ENCODE data around the gene DOK4.

The DOK4 gene

GRCh38 chr16:57518922-57519321 is 32.6 kb upstream of the DOK4 start:
- DNase-seq = no peak

DNA sequence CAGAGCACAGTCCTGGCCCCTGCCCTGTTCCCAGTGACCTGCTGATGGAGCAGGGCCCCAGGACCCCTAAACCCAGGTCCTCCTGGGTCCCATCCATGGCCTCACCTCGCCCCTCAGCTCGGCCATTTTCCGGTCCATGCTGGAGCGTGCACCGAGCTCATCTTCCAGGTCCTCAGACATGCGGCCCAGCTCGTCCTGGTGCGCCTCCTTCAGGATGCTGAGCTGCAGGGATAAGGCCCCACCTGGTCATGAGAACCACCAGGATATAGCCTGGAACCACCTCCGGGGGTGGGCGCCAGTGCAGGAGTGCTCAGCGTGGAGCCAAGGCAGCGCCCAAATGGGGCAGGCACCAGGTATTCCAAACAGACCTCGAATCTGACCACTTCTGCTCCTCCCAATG is 32.2 kb upstream of the DOK4 start:
- DNase-seq = no peak

GRCh38 chr16:57517397-57518367 is 31.4 kb upstream of the DOK4 start:
- DNase-seq = no peak

DNA sequence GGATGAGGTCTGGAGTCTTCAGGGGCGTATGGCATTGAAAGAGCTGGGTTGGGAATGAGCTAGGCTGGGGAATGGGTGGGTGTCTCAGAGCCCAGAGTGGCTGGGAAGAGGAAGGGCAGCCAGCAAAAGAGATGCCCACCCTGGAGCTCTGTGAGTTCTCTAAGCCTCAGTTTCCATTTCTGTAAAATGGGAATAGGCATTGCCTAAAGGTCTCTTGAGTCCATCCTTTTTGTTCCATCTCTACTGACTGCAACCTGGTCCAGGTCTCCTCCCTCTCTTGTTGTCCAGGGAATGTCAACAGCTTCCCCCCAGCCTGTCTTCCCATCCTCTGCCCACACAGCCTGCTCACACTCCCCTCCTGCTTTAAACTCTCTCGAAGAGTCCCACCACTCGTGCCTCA is 30.5 kb upstream of the DOK4 start:
- no peak for DNase-seq

GRCh38 chr16:57516176-57516725 is 30.0 kb upstream of the DOK4 start:
- no peak for DNase-seq

GRCh38 chr16:57514791-57515600 is 28.7 kb upstream of the DOK4 start:
- no peak for DNase-seq

DNA sequence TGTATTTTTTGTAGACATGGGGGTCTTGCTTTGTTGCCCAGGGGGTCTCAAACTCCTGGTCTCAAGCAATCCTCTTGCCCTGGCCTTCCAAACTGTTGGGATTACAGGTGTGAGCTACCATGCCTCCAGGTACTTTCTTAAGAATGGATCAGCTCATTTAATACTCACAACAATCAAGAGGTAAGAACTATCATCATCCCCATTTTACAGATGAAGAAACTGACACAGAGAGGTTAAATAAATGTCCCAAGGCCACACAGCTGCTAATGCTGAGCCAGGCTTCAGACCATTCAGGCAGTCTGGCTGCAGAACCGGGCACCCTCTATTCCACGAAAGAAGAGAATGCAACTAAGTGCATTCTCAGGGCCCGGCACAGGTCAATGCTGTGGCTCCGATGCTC is 28.1 kb upstream of the DOK4 start:
- no peak for DNase-seq

- DNase-seq = no peak
Measured at GRCh38 chr16:57513371-57514102, 27.2 kb upstream of the DOK4 start.

DNA sequence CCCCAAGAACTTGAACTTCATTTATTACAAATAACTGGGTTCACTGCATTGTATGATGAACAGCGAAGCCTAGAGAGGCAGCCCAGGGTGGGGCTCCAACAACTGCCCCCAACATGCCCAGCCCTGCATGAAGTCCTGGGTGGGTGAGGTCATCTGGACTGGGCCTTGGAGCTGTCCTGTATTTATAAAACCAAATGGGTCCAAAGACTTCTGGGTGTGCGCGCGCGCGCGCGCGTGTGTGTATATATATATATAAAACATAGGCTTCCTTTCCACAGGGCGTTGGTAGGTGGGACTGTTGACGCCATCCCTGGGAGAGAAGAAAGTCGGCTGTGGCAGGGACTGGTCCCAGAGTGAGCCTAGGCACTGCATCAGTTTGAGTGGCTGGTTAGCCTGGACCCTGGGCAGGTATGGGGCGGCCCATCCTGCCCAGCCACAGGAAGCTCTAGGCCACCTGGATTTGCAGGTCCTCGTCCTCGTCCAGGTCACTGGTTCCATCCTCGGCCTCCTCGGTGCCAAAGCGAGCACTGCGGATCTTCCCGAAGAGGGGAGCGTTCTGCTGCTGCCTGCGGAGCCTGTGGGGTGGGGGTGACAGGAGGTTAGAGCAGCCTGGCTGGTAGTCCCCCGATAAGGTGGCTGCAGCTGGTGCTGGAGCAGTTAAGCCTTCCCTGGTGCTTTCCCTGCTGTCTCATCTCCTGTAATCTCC is 26.2 kb upstream of the DOK4 start:
- DNase-seq = no peak

DNA sequence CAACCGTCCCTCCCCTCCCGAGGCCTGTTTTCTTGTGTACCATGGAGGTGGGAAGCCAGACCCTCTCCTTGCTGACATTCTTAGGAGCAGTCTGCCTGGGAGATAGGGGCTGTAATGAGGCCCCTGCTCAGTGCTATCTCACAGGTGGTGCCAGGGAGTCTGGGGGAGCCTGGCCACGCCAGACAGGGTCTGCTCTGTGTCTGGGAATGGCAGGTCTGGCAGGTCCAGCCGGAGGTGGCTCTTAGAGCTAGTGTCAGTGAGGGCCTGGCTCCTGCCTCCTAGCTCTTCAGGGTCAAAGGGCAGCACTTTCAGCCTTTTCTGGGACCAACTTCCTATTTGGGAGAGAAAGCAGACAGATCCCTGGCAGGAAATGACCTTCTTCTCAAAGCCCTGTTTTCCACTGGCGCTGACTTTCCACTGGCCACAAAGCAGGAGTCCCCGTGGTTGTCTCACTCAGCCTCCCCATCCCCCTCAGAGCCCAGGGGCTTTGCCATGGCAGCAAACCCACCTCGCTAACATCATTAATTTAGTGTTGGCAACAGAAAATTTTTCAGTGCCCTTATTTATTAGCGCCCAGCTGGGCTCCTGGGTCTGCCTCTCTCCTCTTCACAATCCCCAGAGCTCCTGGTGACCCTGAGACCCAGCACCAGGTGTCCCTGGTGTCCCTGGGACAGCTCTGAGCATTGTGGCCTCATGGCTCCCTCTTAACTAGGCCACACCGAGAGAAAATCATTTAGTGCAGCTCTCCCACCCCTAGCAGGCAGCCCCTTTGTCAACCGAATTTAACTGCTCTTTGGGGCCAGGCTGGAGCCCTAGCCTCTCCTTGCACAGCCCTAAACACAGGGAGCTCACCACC is 24.0 kb upstream of the DOK4 start:
- no peak for DNase-seq

DNA sequence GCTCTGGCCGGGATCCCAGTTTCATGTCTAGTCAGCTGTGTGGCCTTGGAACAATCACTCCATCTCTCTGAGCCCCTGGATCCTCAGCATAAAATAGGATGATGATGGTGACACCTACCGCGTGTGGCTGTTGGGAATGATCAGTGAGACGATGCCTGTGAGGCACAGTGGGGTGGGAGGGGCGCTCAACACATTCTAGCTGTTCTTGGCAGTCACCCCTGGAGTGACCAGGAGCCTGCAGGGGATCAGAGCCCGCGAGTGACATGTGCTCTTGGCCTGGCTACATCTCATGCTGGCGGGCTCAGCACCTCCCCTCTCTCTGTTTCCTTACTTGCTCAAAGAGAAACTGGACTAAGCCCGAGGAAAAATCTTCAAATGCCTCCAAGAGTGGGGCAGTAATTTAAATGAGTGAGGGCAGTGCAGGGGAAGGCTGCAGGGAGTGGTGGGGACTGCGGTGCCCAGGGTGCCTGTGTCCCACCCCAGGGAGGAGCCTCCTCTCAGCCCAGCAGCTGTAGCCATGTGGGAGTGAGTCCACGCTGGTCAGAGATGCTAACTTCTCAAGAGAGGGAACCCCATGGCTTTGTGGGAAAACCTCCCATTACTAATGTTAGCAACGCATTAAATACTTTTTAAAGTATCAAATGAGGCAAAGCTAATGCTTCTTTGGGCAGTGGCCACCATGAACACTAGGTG is 23.1 kb upstream of the DOK4 start:
- DNase-seq = no peak

- no peak for DNase-seq
Measured at GRCh38 chr16:57508035-57508425, 21.7 kb upstream of the DOK4 start.

DNA sequence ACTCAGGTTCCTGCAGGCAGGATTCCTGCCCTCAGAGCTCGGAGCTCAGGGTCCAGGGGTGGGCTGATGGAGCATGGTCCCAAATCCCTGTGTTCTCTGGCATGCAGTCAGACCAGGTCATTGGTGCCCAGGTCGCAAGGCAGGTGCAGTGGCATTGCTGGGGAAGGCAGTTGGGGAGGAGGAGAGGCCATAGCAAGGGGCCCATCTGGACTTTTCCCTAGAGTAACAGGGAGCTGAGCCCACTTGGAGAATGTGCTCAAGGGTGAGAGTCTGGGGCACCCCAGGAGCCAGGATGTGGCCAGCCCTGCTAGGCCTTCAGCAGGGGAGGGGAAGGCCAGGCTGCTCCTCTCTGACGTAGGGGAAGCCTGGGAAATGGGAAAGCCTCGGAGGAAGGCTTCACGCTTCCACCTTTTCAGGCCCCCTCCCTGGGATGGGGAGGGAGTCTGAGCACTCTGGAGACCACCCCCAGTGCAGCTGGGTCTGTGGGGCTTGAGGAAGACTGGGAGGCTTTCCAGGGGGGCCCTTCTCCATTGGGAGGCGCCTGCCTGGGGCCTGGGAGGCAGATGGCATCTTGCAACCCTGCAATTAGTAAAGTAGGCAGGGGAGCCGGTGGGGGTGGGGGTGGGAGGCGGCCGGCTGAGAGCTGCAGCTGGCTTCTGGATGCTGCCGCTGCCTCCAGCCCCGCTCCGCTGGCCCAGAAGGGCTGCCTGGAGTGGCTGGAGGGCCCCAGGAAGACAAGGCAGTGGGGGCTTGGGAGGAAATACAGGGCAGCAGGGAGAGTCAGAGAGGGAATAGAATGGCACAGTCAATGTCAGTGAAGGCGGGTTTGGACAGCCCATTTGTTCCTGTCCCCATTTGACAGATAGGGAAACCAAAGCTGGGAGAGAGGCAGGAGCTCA is 21.1 kb upstream of the DOK4 start:
- DNase-seq = no peak

DNA sequence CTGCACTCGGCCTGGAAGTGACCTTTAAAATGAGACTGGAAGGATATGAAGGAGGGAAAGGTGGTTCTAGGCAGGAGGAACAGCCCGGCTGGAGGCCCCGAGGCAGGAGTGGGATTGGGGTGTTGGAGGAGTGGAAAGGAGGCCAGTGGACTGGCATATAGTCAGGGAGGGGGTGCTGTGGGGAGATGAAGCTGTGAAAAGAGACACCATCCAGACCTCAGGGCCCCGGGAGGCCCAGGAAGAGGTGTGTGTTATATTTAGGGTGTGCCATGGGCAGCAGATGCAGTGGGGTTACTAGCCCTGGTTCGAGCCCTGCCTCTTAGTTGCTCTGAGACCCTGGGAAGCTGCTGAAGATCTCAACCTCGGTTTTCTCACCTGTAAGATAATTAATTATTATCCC is 18.9 kb upstream of the DOK4 start:
- DNase-seq = no peak

DNA sequence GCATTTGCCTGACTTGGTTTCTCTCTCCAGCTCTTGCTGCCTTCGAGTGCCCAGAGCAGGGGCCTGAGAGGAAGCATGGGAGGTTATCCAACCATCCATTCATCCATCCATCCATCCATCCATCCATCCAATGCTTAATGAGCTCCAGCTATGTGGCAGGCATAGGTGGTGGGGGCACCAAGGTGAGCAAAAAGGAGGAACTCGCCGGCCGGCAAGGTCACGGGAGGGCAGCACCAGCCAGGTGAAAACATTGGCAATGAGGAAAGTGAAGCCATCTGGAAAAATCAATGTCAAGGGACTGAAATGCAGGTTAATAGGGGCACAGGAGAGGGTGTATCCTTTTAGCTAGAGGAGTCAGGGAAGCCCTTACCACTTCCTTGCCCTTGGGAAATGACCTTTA is 18.2 kb upstream of the DOK4 start:
- no peak for DNase-seq

DNA sequence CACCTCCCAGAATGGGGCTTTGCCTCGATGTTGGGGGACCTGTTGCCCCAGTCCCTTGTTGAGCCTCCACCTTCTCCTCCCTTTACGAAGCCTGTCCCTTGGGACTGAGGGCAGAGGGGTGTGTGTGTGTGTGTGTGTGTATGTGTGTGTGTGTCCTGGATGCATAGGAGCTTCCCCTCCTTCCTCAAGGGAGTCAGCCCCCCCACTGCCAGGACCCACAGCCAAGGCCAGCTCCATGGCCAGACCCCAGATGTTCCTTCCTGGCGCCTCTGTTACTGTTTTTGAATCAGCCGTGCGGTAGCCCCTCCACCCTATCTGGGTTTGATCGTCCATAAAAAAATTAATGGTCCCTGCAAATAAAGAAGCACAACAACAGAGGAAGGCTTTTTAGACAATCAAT is 17.7 kb upstream of the DOK4 start:
- DNase-seq = no peak

- no peak for DNase-seq
Measured at GRCh38 chr16:57503366-57503765, 17.1 kb upstream of the DOK4 start.

GRCh38 chr16:57502048-57502775 is 15.9 kb upstream of the DOK4 start:
- no peak for DNase-seq

DNA sequence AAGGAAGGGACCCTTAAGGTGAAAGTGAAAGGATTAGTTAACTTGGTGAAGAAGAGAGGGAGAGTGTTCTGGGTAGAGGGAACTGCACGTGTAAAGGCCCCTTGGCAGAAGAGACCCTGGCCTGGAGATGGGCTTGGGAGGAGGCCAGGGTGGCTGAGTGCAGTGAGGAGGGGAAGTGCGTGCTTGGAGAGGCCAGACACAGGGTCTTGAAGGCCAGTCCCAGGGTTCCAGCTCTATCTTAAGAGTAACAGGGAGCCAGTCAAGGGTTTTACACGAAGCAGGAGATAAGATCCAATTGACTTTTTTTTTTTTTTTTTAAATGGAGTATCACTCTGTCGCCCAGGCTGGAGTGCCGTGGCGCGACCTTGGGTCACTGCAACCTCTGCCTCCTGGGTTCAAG is 15.2 kb upstream of the DOK4 start:
- DNase-seq = no peak

Measured in activated CD4-positive, alpha-beta T cell treated with anti-CD3 and anti-CD28 coated beads, Interleukin-10, Interleukin-2, amounts not matched to agents 100 ng/mL and 50 ng/mL, durations not matched to agents 16 hours and 8 hours (primary cell).